ENCODE data around the gene FICD. TPM values are rescaled to one million over a fixed set of nuclear protein-coding genes. Genes with fewer than 3 reads are reported as not detected.
"Not testable (repeated sequence)": the region's sequence is repeated elsewhere in the genome, so short reads cannot be mapped to it uniquely, and the experiment has no call there.

The FICD gene
- total and polyA plus RNA-seq, 2 of the 13 experiments (the other 11 are each of a cell fraction or from before 2014, with no cell fraction given), result 0.99 to 3.0 TPM

DNA sequence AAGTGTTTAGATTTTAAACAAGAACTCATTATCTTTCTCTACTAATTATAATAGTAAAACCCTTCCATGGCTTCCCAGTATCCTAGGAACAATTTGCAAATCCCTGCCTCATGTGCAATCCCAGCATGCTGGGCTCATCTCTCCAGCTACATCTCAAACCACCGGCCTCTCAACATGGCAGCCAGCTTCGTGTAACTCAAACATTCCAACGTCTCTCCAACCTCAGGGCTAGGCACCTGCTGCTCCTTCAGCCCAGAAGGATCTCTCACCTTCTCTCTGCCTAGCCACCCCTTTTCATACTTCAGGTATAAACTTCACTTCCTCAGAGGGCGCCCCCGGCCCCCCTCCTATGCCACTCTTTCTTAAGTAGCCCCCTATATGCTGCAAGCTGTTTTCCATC lies 38.7 kb downstream of the FICD start:
- no peak overlapping the region for H3K4me3 ChIP-seq (replicated peaks in 1 of 3; ENCODE audit: insufficient read depth in 1 of 3, low read depth in 2 of 3, low read length in 3 of 3)
- peaks cover 94% of the 10 kb centered on the region for H3K79me2 ChIP-seq (ENCODE audit: insufficient read depth, low read length)
- no peak overlapping the region for H3K9ac ChIP-seq (ENCODE audit: insufficient read depth, low read depth, low read length)
- ATAC-seq (no peak), FAIRE-seq (no peak), DNase-seq (ENCODE audit: low spot score) (no peak)
- intact Hi-C loops (cut with micrococcal nuclease; ENCODE audit: unreplicated experiment), result no loop called here
- no peak overlapping the region for H2AFZ ChIP-seq (ENCODE audit: low read length)
- peaks cover 8 to 17% of the 10 kb centered on the region in 2 experiments for H3K36me3 ChIP-seq (replicated peaks in 1 of 2; ENCODE audit: control insufficient read depth in 1 of 2, insufficient read depth in 2 of 2, low read length in 2 of 2)
- TF ChIP-seq ZNF605 (CRISPR knock-in tag; IDR thresholded peaks at IDR 0.05) (no peak), ZNF724P (CRISPR knock-in tag; IDR thresholded peaks at IDR 0.05; ENCODE audit: borderline replicate concordance) (no peak), ZNF101 (CRISPR knock-in tag; IDR thresholded peaks at IDR 0.05; ENCODE audit: borderline replicate concordance, low read depth) (no peak), HOXA7 (CRISPR knock-in tag; IDR thresholded peaks at IDR 0.05) (no peak), ZC3H4 (CRISPR knock-in tag; IDR thresholded peaks at IDR 0.05; ENCODE audit: borderline replicate concordance) (no peak), KDM4B (CRISPR knock-in tag; IDR thresholded peaks at IDR 0.05) (no peak), ARNTL (CRISPR knock-in tag; IDR thresholded peaks at IDR 0.05) (no peak), ZNF878 (CRISPR knock-in tag; IDR thresholded peaks at IDR 0.05) (no peak), ZNF33B (CRISPR knock-in tag; IDR thresholded peaks at IDR 0.05) (no peak), PHF20 (CRISPR knock-in tag; IDR thresholded peaks at IDR 0.05) (no peak)
- H3K27me3 ChIP-seq (ENCODE audit: control insufficient read depth in 1 of 2, insufficient read depth in 2 of 2, low read length in 2 of 2), result no peaks in the 10 kb centered on the region
- in situ Hi-C loops (cut with HindIII; ENCODE audit: extremely low pct_ligation_motif_present, low pct_unique_long_range_greater_than_20kb), result no loop called here
- H3K9me3 ChIP-seq (ENCODE audit: low read length), result no peaks in the 10 kb centered on the region
- ChIA-PET POLR2A (interaction anchor here (0.8 kb wide), 1 partner anchor 9 kb away, joined by 3 read pairs; the partner anchor contains the start of gene ISCU), CTCF (ENCODE audit: low intra/inter-chr PET ratio, low total read pairs) (no interaction called here)
- peaks cover 24% of the 10 kb centered on the region for H4K20me1 ChIP-seq (ENCODE audit: insufficient read depth, low read length)
- WGBS (ENCODE audit: low lambda C conversion rate), result 92% methylated on average over 5 of the region's 5 CpGs
- no peak overlapping the region for H3K4me2 ChIP-seq (ENCODE audit: low read depth, low read length)
- H3K27ac ChIP-seq (ENCODE audit: extremely low read length, insufficient read depth, low read length), result no peak overlapping the region
- BruUV-seq (replicated peaks), result no TSS peak
- H3K4me1 ChIP-seq (ENCODE audit: insufficient read depth, low read length), result peaks cover 50% of the 10 kb centered on the region

DNA sequence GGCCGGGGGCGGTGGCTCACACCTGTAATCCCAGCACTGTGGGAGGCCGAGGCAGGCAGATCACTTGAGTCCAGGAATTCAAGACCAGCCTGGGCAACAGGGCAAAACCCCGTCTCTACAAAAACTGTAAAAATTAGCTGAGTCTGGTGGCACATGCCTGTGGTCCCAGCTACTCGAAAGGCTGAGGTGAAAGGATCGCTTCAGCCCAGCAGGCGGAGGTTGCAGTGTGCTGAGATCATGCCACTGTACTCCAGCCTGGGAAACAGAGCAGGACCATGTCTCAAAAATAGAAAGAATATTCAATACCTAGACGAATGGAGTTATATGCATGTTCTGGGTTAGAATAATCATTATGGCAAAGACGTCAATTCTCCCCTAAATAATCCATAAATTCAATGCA lies 40.3 kb downstream of the FICD start:
- H3K4me3 ChIP-seq (replicated peaks in 1 of 3; ENCODE audit: insufficient read depth in 1 of 3, low read depth in 2 of 3, low read length in 3 of 3); ATAC-seq; H3K9me3 ChIP-seq (ENCODE audit: low read length); FAIRE-seq; H3K4me2 ChIP-seq (ENCODE audit: low read depth, low read length); POLR2A ChIA-PET; H3K27ac ChIP-seq (ENCODE audit: extremely low read length, insufficient read depth, low read length); H3K9ac ChIP-seq (ENCODE audit: insufficient read depth, low read depth, low read length); intact Hi-C loops (cut with micrococcal nuclease; ENCODE audit: unreplicated experiment); CTCF ChIA-PET (ENCODE audit: low intra/inter-chr PET ratio, low total read pairs); DNase-seq (ENCODE audit: low spot score); in situ Hi-C loops (cut with HindIII; ENCODE audit: extremely low pct_ligation_motif_present, low pct_unique_long_range_greater_than_20kb); H2AFZ ChIP-seq (ENCODE audit: low read length); BruUV-seq (replicated peaks); H3K27me3 ChIP-seq (ENCODE audit: control insufficient read depth in 1 of 2, insufficient read depth in 2 of 2, low read length in 2 of 2): not testable (repeated sequence)
- 93% methylated on average over 9 of the region's 9 CpGs for WGBS (ENCODE audit: low lambda C conversion rate)
- peaks cover 5 to 13% of the 10 kb centered on the region in 2 experiments for H3K36me3 ChIP-seq (replicated peaks in 1 of 2; ENCODE audit: control insufficient read depth in 1 of 2, insufficient read depth in 2 of 2, low read length in 2 of 2)
- peaks cover 28% of the 10 kb centered on the region for H4K20me1 ChIP-seq (ENCODE audit: insufficient read depth, low read length)
- H3K79me2 ChIP-seq (ENCODE audit: insufficient read depth, low read length), result peaks cover 96% of the 10 kb centered on the region
- peaks cover 61% of the 10 kb centered on the region for H3K4me1 ChIP-seq (ENCODE audit: insufficient read depth, low read length)

All from HepG2 (cell line).